ENCODE measurements around the gene CNIH2.

CNIH2 gene

DNA sequence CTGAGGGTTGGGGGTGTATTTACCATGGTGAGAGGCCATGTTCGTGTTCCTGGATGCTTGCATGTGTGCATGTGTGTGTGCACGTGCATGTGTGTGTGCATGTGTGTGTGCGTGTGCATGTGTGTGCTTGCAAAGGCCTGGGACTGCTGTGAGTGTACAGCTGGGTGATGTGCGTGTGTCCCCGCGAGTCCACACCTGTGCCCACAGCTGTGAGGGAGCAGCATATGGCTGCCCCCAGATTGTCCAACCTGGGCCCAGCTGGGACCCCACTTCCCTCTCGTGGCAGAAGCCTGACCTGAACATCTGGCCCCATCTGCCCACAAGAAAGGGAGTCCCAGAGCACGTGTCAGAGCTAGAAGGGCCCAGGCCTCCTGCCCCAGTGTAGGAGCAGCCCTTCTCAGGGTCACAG is 47.3 kb downstream of the CNIH2 start:
- H3K36me3 ChIP-seq (ENCODE audit: control insufficient read depth in 2 of 2, insufficient read depth in 1 of 2, low read length in 2 of 2) = no peaks in the 10 kb centered on the region
- no peak overlapping the region for H3K27ac ChIP-seq (ENCODE audit: extremely low read depth, low read depth, low read length)
- ChIA-PET CTCF (interaction anchor here (1.4 to 2.7 kb wide), 2 partner anchors 13 to 16 kb away, joined by 3 to 19 read pairs; no protein-coding TSS in a partner anchor), POLR2A (no interaction called here)
- no peaks in the 10 kb centered on the region for H3K9me3 ChIP-seq (ENCODE audit: control insufficient read depth, insufficient read depth, low read depth, low read length)
- H3K4me1 ChIP-seq (ENCODE audit: control insufficient read depth, insufficient read depth, low read length) = no peaks in the 10 kb centered on the region
- H3K4me3 ChIP-seq (ENCODE audit: low read depth, low read length) = no peak overlapping the region
- TF ChIP-seq, protein P1, sequence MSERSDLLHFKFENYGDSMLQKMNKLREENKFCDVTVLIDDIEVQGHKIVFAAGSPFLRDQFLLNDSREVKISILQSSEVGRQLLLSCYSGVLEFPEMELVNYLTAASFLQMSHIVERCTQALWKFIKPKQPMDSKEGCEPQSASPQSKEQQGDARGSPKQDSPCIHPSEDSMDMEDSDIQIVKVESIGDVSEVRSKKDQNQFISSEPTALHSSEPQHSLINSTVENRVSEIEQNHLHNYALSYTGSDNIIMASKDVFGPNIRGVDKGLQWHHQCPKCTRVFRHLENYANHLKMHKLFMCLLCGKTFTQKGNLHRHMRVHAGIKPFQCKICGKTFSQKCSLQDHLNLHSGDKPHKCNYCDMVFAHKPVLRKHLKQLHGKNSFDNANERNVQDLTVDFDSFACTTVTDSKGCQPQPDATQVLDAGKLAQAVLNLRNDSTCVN (tag by site-specific recombination; optimal IDR thresholded peaks at IDR 0.05) = peak; percentile 24
- 0 out of 2 replicates have a peak, but pooled peaks have one; percentile 22 for TF ChIP-seq SCRT1 (tag by site-specific recombination; IDR thresholded peaks at IDR 0.05; ENCODE audit: borderline replicate concordance)
- TF ChIP-seq ZNF792 (tag by site-specific recombination; IDR thresholded peaks at IDR 0.05) = no peak
- TF ChIP-seq, protein P2, sequence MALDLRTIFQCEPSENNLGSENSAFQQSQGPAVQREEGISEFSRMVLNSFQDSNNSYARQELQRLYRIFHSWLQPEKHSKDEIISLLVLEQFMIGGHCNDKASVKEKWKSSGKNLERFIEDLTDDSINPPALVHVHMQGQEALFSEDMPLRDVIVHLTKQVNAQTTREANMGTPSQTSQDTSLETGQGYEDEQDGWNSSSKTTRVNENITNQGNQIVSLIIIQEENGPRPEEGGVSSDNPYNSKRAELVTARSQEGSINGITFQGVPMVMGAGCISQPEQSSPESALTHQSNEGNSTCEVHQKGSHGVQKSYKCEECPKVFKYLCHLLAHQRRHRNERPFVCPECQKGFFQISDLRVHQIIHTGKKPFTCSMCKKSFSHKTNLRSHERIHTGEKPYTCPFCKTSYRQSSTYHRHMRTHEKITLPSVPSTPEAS (tag by site-specific recombination; IDR thresholded peaks at IDR 0.05) = peak; percentile 84

DNA sequence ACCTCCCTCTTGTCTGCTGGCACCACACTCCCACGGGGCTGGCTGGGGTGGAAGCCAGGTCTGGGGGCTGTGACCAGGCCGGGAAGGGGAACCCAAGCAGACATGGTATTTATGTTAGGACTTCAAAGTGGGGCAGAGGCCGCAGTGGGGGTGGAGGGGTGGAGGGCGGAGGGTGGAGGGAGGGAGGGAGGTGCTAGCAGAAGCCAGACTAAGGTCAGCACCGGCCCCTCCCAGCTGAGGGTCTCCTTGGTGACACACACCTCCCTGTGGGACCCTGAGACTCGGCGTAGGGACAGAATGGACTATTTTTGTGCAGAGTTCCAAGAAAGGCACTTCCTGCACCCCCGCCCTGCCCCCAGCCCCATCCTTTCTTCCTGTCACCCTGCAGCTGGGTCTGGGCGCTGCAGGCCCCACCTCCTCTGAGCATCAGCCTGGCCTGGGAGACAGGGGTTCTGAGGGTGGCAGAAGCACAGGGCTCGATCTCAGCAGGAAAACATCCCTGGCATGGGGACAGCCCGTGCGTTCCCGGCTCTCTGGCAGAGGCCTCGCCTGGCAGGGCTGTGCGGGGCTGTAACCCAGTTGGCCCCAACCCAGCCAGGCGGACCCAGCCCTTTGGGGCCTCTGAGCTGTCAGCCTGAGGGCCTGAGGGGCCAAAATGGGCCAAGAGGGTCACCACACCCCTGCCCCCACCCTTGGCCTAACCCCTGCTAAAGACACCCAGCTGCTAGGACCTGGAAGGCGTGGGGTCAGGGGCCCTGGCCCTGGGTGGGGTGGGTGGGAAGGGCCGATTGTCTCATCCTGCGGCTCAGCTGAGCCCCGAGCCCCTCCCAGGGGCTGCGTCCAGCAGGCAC is 48.5 kb downstream of the CNIH2 start:
- Histone ChIP-seq H3K9me3 (ENCODE audit: control insufficient read depth, insufficient read depth, low read depth, low read length) (no peaks in the 10 kb centered on the region), H3K27ac (ENCODE audit: extremely low read depth, low read depth, low read length) (no peak overlapping the region), H3K36me3 (ENCODE audit: control insufficient read depth in 2 of 2, insufficient read depth in 1 of 2, low read length in 2 of 2) (no peaks in the 10 kb centered on the region), H3K4me3 (ENCODE audit: low read depth, low read length) (no peak overlapping the region), H3K4me1 (ENCODE audit: control insufficient read depth, insufficient read depth, low read length) (no peaks in the 10 kb centered on the region)
- CTCF ChIA-PET = interaction anchor here (0.5 to 2.7 kb wide), 6 partner anchors 9 to 402 kb away, joined by 3 to 19 read pairs (median 3); partner anchors contain the start of gene CD248
- POLR2A ChIA-PET = interaction anchor here (1.2 kb wide), 1 partner anchor 8 kb away, joined by 6 read pairs; no protein-coding TSS in a partner anchor
- TF ChIP-seq ZNF624 (tag by site-specific recombination; IDR thresholded peaks at IDR 0.05) (no peak), ZFHX2 (tag by site-specific recombination; conservative IDR thresholded peaks at IDR 0.05) (peak; percentile 28; the same call in 1 of the 2 replicates), TRIM28 (IDR thresholded peaks at IDR 0.05; ENCODE audit: borderline replicate concordance, low read length) (no peak)
- TF ChIP-seq, protein P3, sequence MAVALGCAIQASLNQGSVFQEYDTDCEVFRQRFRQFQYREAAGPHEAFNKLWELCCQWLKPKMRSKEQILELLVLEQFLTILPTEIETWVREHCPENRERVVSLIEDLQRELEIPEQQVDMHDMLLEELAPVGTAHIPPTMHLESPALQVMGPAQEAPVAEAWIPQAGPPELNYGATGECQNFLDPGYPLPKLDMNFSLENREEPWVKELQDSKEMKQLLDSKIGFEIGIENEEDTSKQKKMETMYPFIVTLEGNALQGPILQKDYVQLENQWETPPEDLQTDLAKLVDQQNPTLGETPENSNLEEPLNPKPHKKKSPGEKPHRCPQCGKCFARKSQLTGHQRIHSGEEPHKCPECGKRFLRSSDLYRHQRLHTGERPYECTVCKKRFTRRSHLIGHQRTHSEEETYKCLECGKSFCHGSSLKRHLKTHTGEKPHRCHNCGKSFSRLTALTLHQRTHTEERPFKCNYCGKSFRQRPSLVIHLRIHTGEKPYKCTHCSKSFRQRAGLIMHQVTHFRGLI (tag by site-specific recombination; IDR thresholded peaks at IDR 0.05) = no peak

DNA sequence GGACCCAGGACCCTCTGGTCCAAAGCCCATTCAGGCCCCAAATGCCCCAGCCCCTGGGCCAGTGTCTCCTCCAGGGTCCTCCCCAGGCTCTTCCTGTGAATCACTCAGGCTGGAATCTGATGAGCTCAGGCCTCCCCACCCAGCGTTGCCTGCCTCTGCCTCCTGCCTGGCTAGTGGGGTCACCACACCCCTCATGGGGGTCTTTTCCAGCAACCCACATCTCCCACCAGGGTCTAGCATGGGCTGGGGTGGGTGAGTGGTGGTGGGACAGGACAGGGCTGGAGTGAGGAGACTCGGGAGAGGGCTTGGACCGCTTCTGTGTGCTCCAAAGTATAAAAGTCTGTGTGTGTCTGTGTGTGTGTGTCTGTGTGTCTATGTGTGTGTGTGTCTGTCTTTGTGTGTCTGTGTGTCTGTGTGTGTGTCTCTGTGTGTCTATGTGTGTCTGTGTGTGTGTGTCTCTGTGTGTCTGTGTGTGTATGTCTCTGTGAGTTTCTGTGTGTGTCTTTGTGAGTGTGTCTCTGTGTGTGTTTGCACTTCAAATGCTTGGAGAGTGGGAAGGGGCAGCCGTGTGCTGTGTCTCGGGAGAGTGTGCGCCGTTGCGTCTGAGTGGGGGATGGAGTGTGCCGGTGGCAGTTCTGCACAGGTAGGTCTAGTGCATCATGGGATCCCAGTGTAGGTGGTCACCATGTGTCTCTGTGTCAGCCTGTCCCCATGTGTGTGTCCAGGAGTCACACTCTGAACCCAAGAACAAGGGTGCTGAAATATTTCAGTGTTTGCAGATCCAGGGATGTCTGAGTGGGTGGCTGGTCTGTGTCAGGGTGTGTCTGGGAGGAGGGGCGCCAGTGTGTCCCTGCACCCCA is 49.4 kb downstream of the CNIH2 start:
- ChIA-PET CTCF (interaction anchor here (0.6 to 1.0 kb wide), 5 partner anchors 10 to 403 kb away, joined by 3 to 5 read pairs (median 3); partner anchors contain the start of gene CD248), POLR2A (interaction anchor here (0.7 to 1.2 kb wide), 2 partner anchors 8 to 38 kb away, joined by 3 to 6 read pairs; no protein-coding TSS in a partner anchor)
- H3K4me1 ChIP-seq (ENCODE audit: control insufficient read depth, insufficient read depth, low read length) = no peaks in the 10 kb centered on the region
- H3K4me3 ChIP-seq (ENCODE audit: low read depth, low read length) = no peak overlapping the region
- no peak overlapping the region for H3K27ac ChIP-seq (ENCODE audit: extremely low read depth, low read depth, low read length)
- H3K36me3 ChIP-seq (ENCODE audit: control insufficient read depth in 2 of 2, insufficient read depth in 1 of 2, low read length in 2 of 2) = no peaks in the 10 kb centered on the region
- TF ChIP-seq ZNF354C (tag by site-specific recombination; IDR thresholded peaks at IDR 0.05; ENCODE audit: borderline replicate concordance, low read depth) = no peak
- TF ChIP-seq, protein P2 (tag by site-specific recombination; IDR thresholded peaks at IDR 0.05) = peak; percentile 85
- H3K9me3 ChIP-seq (ENCODE audit: control insufficient read depth, insufficient read depth, low read depth, low read length) = no peaks in the 10 kb centered on the region
